Neural cell (in vitro differentiated cells): ENCODE measurements around the gene PHF24. TPM values are rescaled to one million over a fixed set of nuclear protein-coding genes. Genes with fewer than 3 reads are reported as not detected.

Experiments
- H2AFZ ChIP-seq: fragments of 200-600, 300-800 bp; sonication (generic), shearing (Covaris generic); 2 replicates; pipeline ENCODE4 v1.6.0; 2014; ENCODE audit warnings: low read depth, mild to moderate bottlenecking, antibody characterized with exemption, low read length, moderate library complexity
- H3F3A ChIP-seq: fragments of 200-600 bp; shearing (Covaris generic); 2 replicates; pipeline ENCODE4 v1.6.1; 2016; ENCODE audit warnings: mild to moderate bottlenecking, moderate library complexity, mixed read lengths, antibody characterized with exemption, low read length; ENCODE audit not compliant: insufficient read depth, poor library complexity, severe bottlenecking
- H3K27ac ChIP-seq: fragments of 200-600, 300-800 bp; sonication (generic), shearing (Covaris generic); 2 replicates; pipeline ENCODE4 v1.5.1; 2014; ENCODE audit warnings: mild to moderate bottlenecking, low read length, moderate library complexity
- H3K27me3 ChIP-seq: fragments of 300-800, 200-600 bp; sonication (generic), shearing (Covaris generic); 2 replicates; pipeline ENCODE4 v1.6.0; 2014; ENCODE audit warnings: mild to moderate bottlenecking, low read depth, low read length, moderate library complexity; ENCODE audit not compliant: insufficient read depth
- H3K36me3 ChIP-seq: fragments of 300-800, 200-600 bp; sonication (generic), shearing (Covaris generic); 2 replicates; pipeline ENCODE4 v1.5.1; 2014; ENCODE audit warnings: mild to moderate bottlenecking, antibody characterized with exemption, low read length, moderate library complexity; ENCODE audit not compliant: insufficient read depth
- H3K4me2 ChIP-seq: fragments of 300-800, 200-600 bp; sonication (generic), shearing (Covaris generic); 2 replicates; pipeline ENCODE4 v1.6.0; 2014; ENCODE audit warnings: mild to moderate bottlenecking, low read length
- H3K4me3 ChIP-seq: fragments of 300-800, 200-600 bp; sonication (generic), shearing (Covaris generic); 2 replicates; pipeline ENCODE4 v1.5.1; 2014; ENCODE audit warnings: mild to moderate bottlenecking, low read length, moderate library complexity
- H3K79me2 ChIP-seq: fragments of 200-600 bp; shearing (Covaris generic); replicated peaks from 2 replicates; pipeline ENCODE4 v1.6.0; 2014; ENCODE audit warnings: mild to moderate bottlenecking, low read length, moderate library complexity; ENCODE audit not compliant: insufficient read depth
- H3K9ac ChIP-seq: fragments of 300-800, 200-600 bp; sonication (generic), shearing (Covaris generic); 2 replicates; pipeline ENCODE4 v1.6.1; 2016; ENCODE audit warnings: mild to moderate bottlenecking, low read length, mixed read lengths
- H3K9me2 ChIP-seq: fragments of 200-600 bp; shearing (Covaris generic); 2 replicates; pipeline ENCODE4 v1.6.1; 2016; ENCODE audit warnings: mild to moderate bottlenecking, low read length, mixed read lengths; ENCODE audit not compliant: insufficient read depth
- H3K9me3 ChIP-seq: fragments of 200-600, 300-800 bp; sonication (generic), shearing (Covaris generic); 2 replicates; pipeline ENCODE4 v1.6.1; 2016; ENCODE audit warnings: mild to moderate bottlenecking, mixed run types, low read length, moderate library complexity, mixed read lengths
- H4K20me1 ChIP-seq: fragments of 200-600 bp; shearing (Covaris generic); 2 replicates; pipeline ENCODE4 v1.6.1; 2016; ENCODE audit warnings: mild to moderate bottlenecking, mixed run types; ENCODE audit not compliant: insufficient read depth
- EP300 ChIP-seq: fragments of 450-650 bp; conservative IDR thresholded peaks from 2 replicates; pipeline ENCODE4 v1.6.1; 2014; ENCODE audit warnings: antibody characterized with exemption, mild to moderate bottlenecking, moderate library complexity; ENCODE audit not compliant: poor library complexity, severe bottlenecking
- EZH2 ChIP-seq: fragments of 200-600, 300-800 bp; shearing (Covaris generic), sonication (generic); IDR thresholded peaks from 2 replicates; pipeline ENCODE4 v1.6.1; 2014; ENCODE audit warnings: antibody characterized with exemption, low read length, borderline replicate concordance, mild to moderate bottlenecking; ENCODE audit not compliant: insufficient read depth, poor library complexity, severe bottlenecking
- MXI1 ChIP-seq: fragments of 450-650 bp; conservative IDR thresholded peaks from 2 replicates; pipeline ENCODE4 v1.6.1; 2014; ENCODE audit warnings: antibody characterized with exemption, mild to moderate bottlenecking; ENCODE audit not compliant: poor library complexity, severe bottlenecking
- POLR2AphosphoS5 ChIP-seq: IDR thresholded peaks from 2 replicates; pipeline ENCODE4 v1.6.1; 2012
- RAD21 ChIP-seq: fragments of 450-650 bp; conservative IDR thresholded peaks from 2 replicates; pipeline ENCODE4 v1.6.1; 2014; ENCODE audit warnings: antibody characterized with exemption, mild to moderate bottlenecking, moderate library complexity
- REST ChIP-seq: IDR thresholded peaks from 2 replicates; pipeline ENCODE4 v1.6.1; 2012; ENCODE audit warnings: borderline replicate concordance
- SMC3 ChIP-seq: fragments of 450-650 bp; conservative IDR thresholded peaks from 2 replicates; pipeline ENCODE4 v1.6.1; 2014; ENCODE audit warnings: antibody characterized with exemption, mild to moderate bottlenecking, moderate library complexity; ENCODE audit not compliant: poor library complexity
- TAF1 ChIP-seq: IDR thresholded peaks from 2 replicates; pipeline ENCODE4 v1.6.1; 2012; ENCODE audit warnings: low read depth
- polyA plus RNA-seq: library from polyadenylated mRNA; depleted of rRNA; stranded (reverse); fragments of >200 nt; gene quantifications from 2 replicates; pipeline ENCODE4 v1.2.3, GENCODE V29; 2014
- TF ChIP-seq, protein P1 (sequence below): fragments of 450-650 bp; IDR thresholded peaks from 2 replicates; pipeline ENCODE4 v1.5.1; 2014; ENCODE audit warnings: antibody characterized with exemption, mild to moderate bottlenecking, moderate library complexity; ENCODE audit not compliant: poor library complexity, severe bottlenecking

Gene PHF24
- polyA plus RNA-seq, 1 donor from 2014 or later: 2.4 TPM

DNA sequence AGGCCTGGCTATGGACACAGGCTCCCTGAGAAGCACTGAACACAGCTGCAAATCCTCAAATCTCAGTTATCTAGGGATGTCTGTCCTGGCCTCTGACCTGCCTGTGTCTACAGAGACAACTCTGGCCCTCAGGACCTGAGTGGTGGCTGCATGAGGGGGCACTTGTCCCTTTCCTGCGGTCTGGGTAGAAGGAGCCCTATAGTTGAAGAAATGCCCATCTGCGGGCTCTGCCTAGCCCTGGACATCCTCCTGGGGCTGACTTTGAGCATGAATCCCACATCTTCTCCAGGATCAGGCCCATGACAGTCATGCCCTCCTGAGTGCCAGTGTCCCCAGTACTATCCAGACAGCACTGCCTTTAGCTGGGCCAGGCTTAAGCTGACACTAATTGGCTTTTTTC is 41.5 kb downstream of the PHF24 start:
- Histone ChIP-seq H3K27me3 (no peaks in the 10 kb centered on the region), H3F3A (no peaks in the 10 kb centered on the region), H2AFZ (no peak overlapping the region), H3K36me3 (peaks cover 17% of the 10 kb centered on the region), H3K9ac (no peak overlapping the region), H3K4me2 (no peak overlapping the region), H3K79me2 (peaks cover 9% of the 10 kb centered on the region), H3K9me3 (no peaks in the 10 kb centered on the region), H3K9me2 (no peaks in the 10 kb centered on the region), H4K20me1 (no peaks in the 10 kb centered on the region), H3K4me3 (no peak overlapping the region), H3K27ac (no peak overlapping the region)
- TF ChIP-seq MXI1 (no peak), TAF1 (no peak), POLR2AphosphoS5 (no peak), SMC3 (no peak), RAD21 (no peak), REST (no peak), EZH2 (no peak), EP300 (no peak)
- TF ChIP-seq, protein P1, sequence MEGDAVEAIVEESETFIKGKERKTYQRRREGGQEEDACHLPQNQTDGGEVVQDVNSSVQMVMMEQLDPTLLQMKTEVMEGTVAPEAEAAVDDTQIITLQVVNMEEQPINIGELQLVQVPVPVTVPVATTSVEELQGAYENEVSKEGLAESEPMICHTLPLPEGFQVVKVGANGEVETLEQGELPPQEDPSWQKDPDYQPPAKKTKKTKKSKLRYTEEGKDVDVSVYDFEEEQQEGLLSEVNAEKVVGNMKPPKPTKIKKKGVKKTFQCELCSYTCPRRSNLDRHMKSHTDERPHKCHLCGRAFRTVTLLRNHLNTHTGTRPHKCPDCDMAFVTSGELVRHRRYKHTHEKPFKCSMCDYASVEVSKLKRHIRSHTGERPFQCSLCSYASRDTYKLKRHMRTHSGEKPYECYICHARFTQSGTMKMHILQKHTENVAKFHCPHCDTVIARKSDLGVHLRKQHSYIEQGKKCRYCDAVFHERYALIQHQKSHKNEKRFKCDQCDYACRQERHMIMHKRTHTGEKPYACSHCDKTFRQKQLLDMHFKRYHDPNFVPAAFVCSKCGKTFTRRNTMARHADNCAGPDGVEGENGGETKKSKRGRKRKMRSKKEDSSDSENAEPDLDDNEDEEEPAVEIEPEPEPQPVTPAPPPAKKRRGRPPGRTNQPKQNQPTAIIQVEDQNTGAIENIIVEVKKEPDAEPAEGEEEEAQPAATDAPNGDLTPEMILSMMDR: no peak

GRCh38 chr9:35000535-35001284 is 42.6 kb downstream of the PHF24 start:
- Histone ChIP-seq H3K79me2 (no peaks in the 10 kb centered on the region), H3K27me3 (no peaks in the 10 kb centered on the region), H3K4me2 (no peak overlapping the region), H3K9me2 (no peaks in the 10 kb centered on the region), H4K20me1 (no peaks in the 10 kb centered on the region), H3K4me3 (no peak overlapping the region), H2AFZ (no peak overlapping the region), H3K27ac (no peak overlapping the region), H3K9me3 (no peaks in the 10 kb centered on the region), H3F3A (no peaks in the 10 kb centered on the region), H3K36me3 (peaks cover 9% of the 10 kb centered on the region), H3K9ac (no peak overlapping the region)
- TF ChIP-seq EZH2 (no peak), TAF1 (no peak), POLR2AphosphoS5 (no peak), EP300 (no peak), MXI1 (no peak), REST (no peak), RAD21 (no peak), SMC3 (no peak)
- TF ChIP-seq, protein P1: no peak
